ENCODE data around the gene LRP1B.
"Not testable (repeated sequence)": the region's sequence is repeated elsewhere in the genome, so short reads cannot be mapped to it uniquely, and the experiment has no call there.

LRP1B gene

DNA sequence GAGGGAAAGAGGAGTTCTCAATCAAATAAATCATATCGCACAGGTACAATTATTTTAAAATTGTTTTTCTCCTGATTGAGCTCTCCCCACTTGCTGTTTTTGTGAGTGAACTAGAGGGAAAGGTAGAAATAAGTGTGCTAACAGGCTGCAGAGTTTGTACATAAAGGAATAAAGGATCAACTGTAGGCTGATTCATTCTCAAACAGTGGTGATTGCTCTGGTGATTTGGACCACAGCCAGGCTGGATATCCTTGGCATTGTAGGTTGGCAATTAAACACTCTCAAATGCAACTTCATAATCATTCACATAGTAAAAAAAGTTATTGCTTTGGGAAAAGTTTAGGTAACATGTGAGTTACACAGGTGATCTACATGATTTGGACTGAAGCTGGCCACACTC, 29.8 kb downstream of the LRP1B start:
- no peak for DNase-seq

DNA sequence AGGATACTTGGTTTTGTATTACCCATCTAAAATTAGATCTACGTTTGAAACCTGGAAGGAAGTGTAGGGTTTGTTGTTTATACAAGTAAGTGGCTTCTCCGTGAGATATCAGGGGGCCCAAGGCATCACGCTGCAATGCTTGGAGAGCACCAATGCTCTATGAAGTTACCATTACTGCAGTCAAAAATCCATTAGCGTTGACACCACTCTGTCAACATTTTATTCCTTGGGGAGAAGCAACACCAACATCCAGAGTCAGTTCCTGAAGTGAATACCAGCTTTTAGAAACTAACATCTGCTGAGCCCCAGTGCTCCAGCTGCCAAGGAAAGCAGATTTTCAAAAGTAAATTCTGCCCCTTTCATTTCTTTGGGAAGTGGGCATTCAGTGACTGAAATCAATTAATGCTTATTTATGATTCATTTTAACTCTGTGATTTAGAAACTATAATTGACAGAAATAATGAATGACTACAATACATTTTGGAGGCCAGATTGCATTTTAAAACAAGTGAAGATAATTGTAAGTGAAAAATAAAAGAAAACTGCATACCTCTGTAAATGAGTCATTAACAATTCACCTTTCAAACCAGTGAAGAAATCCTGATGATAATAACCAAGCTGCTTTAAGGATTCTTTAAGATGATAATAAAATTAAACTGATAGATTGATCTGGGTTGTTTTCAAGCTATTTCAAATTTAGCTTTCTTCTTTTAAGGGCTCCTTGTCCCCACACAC, 30.5 kb downstream of the LRP1B start:
- no peak for DNase-seq

DNA sequence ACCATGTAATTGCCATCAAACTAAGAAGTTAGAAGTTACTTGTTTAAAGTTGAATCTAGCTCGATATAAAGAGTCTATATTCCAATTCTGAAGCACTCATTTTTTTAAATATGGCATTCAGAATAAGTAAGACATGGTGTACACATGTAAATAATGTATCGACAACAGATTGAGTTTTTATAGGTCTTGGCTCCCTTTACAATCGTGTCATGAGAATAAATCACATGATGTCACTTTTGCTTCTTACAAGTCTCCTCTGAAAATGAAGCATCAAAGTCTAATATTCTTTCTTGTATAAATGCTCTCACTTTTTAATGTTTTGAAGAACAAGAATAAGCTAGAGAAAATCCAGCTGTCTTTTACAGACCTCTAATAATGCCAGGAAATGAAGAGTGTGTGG, 33.1 kb downstream of the LRP1B start:
- DNase-seq, result no peak

- DNase-seq, result no peak
These were observed 35.2 kb downstream of the LRP1B start for GRCh38 chr2:142095647-142096046.

DNA sequence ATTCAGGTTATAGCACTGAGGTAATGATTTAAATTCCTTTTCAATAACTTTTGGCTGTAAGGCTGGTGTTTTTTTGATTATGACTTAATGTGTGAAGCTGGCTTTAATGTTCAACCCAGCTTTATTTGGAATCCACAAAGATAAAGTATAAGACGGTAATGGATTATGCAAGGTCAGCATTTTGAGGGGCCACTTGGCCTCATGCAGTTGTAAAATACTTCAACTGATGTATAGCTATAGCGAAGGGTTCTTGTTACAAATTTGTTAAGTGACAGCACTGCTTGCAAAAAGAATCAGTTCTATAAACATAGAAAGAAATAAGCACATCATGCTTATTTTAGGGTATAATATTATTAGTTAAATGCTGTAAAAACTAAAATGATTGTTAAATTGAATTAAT, 36.6 kb downstream of the LRP1B start:
- DNase-seq, result no peak

GRCh38 chr2:142088058-142088568, 42.7 kb downstream of the LRP1B start:
- DNase-seq, result no peak

GRCh38 chr2:142087585-142087984, 43.2 kb downstream of the LRP1B start:
- not testable (repeated sequence) for DNase-seq

DNA sequence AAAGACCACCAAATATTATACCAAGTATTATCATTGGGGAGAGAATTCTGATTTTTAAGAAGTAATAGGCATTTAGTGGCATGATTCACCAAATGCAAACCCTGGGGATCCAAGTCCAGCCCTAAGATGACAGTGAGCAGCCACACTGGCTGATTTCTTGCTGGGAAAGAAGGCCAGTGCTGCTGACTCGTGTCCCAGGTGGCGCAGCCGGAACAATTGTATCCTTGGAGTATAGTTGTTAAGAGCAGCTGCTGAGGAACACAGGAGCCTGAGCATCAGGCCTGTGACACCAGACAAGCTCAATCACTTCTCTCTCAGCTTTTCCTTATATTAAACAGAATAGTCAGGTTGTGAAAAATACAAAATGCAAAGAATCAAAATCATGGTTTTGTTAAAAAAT, 48.4 kb downstream of the LRP1B start:
- DNase-seq, result no peak

- DNase-seq, result no peak
These were observed 54.5 kb downstream of the LRP1B start for GRCh38 chr2:142076317-142076716.

DNA sequence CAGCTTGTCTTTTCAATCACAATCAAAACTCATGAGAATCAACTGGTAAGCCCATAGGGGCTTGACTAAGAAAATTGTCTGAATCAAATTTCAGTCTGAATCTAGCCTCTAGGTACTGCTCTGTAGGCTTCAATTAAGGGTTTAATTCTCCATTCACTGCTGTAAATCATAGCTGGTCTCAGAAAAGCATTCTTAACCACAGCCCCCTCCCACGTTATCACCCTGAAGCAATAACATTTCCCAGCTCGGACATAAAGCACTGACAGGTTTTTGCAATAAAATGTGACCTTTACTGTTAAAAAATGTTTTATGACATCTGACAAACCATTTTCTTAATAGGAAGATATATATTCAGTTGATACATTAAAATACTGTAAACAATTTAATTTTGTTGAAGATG, 55.0 kb downstream of the LRP1B start:
- DNase-seq, result no peak

- DNase-seq, result no peak
These were observed 61.4 kb downstream of the LRP1B start for GRCh38 chr2:142069251-142069888.

- DNase-seq, result no peak
These were observed 65.1 kb downstream of the LRP1B start for GRCh38 chr2:142065700-142066099.

- DNase-seq, result no peak
These were observed 65.7 kb downstream of the LRP1B start for GRCh38 chr2:142065156-142065555.

DNA sequence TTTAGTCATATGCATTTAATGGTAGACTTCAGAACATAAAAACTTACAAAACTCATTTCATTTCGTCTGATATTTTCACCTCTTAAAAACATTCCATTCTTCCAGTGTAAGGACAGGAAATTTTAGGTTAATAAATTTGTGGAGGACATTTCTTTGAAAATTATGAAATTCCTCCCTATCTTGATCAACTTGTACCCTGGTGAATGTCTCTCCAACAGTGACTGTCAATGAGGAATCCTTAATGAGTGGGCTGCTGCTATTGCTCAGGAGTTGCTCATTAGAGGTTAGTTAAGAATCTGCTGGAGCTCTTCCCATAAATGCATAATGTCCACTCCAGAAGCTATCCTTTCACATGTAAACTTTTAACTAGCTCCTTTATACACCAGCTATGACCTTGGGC, 69.1 kb downstream of the LRP1B start:
- no peak for DNase-seq

GRCh38 chr2:142058149-142058548, 72.7 kb downstream of the LRP1B start:
- no peak for DNase-seq

GRCh38 chr2:142056784-142057183, 74.0 kb downstream of the LRP1B start:
- DNase-seq, result no peak

GRCh38 chr2:142052220-142052863, 78.5 kb downstream of the LRP1B start:
- DNase-seq, result no peak

GRCh38 chr2:142048581-142048980, 82.2 kb downstream of the LRP1B start:
- no peak for DNase-seq

GRCh38 chr2:142045641-142046040, 85.2 kb downstream of the LRP1B start:
- no peak for DNase-seq

DNA sequence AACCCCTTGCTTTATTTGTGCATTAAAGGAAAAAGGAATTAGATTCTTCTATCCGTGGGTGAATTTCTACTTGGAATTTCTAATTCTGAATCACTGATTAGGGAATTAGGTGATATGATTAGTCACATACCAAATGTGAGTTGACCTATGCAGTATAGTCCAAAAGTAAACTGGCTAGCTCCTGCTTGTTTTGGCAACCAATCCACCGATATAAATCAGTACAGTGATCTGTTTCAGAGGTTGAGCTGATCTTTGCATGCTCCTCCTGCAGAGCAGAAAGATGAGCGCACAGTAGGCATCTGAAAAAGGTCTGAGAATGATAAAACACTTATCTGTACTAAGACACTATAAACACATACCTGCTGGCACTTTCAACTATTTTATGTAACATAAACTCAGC, 86.6 kb downstream of the LRP1B start:
- DNase-seq, result no peak

DNA sequence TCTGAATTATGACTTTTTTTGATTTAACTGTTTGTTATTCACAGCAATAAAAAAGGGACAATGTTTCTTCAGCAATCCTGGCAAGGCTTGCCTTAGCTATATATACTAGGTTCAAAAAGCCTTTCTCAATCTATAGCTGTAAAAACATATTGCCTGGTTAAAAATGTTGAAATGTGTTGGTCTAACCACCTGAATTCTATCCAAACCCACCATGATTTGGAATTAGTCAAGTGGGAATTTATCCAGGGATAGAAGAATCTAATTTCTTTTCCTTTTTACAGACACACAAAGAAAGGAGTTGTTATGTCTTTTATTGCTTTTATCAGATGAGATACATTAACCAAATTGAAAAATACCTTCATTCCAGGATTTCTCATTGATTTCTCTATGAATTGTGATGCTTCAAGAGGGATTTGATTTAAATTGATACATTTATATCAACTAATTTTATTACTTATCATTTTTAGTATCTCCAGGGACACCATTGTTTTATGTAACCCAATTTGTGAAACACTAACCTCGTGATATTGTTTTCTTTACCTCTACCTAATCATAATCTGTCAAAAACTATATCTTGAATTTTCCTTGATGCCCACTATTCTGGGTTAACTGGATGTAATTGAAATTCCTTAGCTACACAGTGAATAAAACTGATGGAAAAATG, 88.1 kb downstream of the LRP1B start:
- DNase-seq, result no peak

- DNase-seq, result no peak
These were observed 88.8 kb downstream of the LRP1B start for GRCh38 chr2:142041996-142042395.

DNA sequence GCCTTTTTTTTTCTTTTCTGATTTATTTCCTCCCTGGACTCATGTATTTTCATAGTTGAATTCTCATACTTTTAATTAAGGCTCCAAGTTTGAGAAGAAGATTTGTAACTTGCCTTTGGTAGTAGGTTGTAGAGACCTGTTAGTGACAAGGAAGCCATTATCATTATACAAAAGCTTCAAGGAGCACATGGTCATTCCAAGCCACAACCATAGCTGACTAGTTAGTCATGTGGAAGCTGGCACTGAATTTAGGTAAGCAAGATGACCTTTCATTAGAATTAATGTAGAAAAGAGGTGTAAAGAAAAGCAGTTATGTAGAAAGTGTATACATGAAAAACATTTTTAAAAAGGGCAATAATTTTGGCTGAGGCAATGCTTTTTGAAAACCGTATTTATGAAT, 89.7 kb downstream of the LRP1B start:
- no peak for DNase-seq

All from central memory CD4-positive, alpha-beta T cell (primary cell).